MM.1S (cell line): Measurements from ENCODE around the gene RABEP2.
"Not testable (repeated sequence)": the region's sequence is repeated elsewhere in the genome, so short reads cannot be mapped to it uniquely, and the experiment has no call there.

ENCODE experiments used
- DNase-seq: peaks from one replicate; pipeline ENCODE4 v3.0.0-alpha.2; 2015
- H2AFZ ChIP-seq: fragments of 300-600 bp; sonication (generic); 2 replicates; pipeline ENCODE4 v1.6.0; 2016; ENCODE audit warnings: antibody characterized with exemption, low read length
- H3F3A ChIP-seq: fragments of 300-600 bp; sonication (generic); 2 replicates; pipeline ENCODE4 v1.6.1; 2016; ENCODE audit warnings: mild to moderate bottlenecking, antibody characterized with exemption, low read length, moderate library complexity, mixed read lengths; ENCODE audit not compliant: insufficient read depth
- H3K27ac ChIP-seq: fragments of 300-600 bp; sonication (generic); 2 replicates; pipeline ENCODE4 v1.5.1; 2016; ENCODE audit warnings: mild to moderate bottlenecking, low read length
- H3K27me3 ChIP-seq: fragments of 300-600 bp; sonication (generic); replicated peaks from 2 replicates; pipeline ENCODE4 v1.6.0; 2016; ENCODE audit warnings: low read length; ENCODE audit not compliant: insufficient read depth
- H3K36me3 ChIP-seq: fragments of 300-600 bp; sonication (generic); replicated peaks from 2 replicates; pipeline ENCODE4 v1.6.1; 2016; ENCODE audit warnings: mild to moderate bottlenecking, low read length, mixed read lengths; ENCODE audit not compliant: insufficient read depth
- H3K4me1 ChIP-seq: fragments of 300-600 bp; sonication (generic); 2 replicates; pipeline ENCODE4 v1.6.1; 2016; ENCODE audit warnings: low read length, mixed read lengths
- H3K4me2 ChIP-seq: fragments of 300-600 bp; sonication (generic); 2 replicates; pipeline ENCODE4 v1.6.0; 2016; ENCODE audit warnings: low read depth, low read length
- H3K4me3 ChIP-seq: fragments of 300-600 bp; sonication (generic); 2 replicates; pipeline ENCODE4 v1.5.1; 2016; ENCODE audit warnings: low read length, mixed read lengths
- H3K79me2 ChIP-seq: fragments of 300-600 bp; sonication (generic); 2 replicates; pipeline ENCODE4 v1.6.1; 2016; ENCODE audit warnings: mixed run types, low read length, mixed read lengths
- H3K9ac ChIP-seq: fragments of 300-600 bp; sonication (generic); 2 replicates; pipeline ENCODE4 v1.6.1; 2016; ENCODE audit warnings: low read length, mixed read lengths
- H3K9me2 ChIP-seq: fragments of 300-600 bp; sonication (generic); replicated peaks from 2 replicates; pipeline ENCODE4 v1.6.1; 2016; ENCODE audit warnings: mild to moderate bottlenecking, low read length, mixed read lengths; ENCODE audit not compliant: insufficient read depth
- H3K9me3 ChIP-seq: fragments of 300-600 bp; sonication (generic); replicated peaks from 2 replicates; pipeline ENCODE4 v1.6.1; 2016; ENCODE audit warnings: mild to moderate bottlenecking, low read length, mixed read lengths; ENCODE audit not compliant: insufficient read depth
- H4K20me1 ChIP-seq: fragments of 300-600 bp; sonication (generic); 2 replicates; pipeline ENCODE4 v1.6.1; 2016; ENCODE audit warnings: mild to moderate bottlenecking, low read length, moderate library complexity, mixed read lengths; ENCODE audit not compliant: insufficient read depth
- EZH2 ChIP-seq: fragments of 300-600 bp; sonication (generic); optimal IDR thresholded peaks from 2 replicates; pipeline ENCODE3; 2017; ENCODE audit warnings: low read depth, mild to moderate bottlenecking, antibody characterized with exemption, low read length, mixed read lengths
- EZH2phosphoT487 ChIP-seq: fragments of 300-600 bp; sonication (generic); IDR thresholded peaks from 2 replicates; pipeline ENCODE4 v1.6.1; 2018; ENCODE audit warnings: antibody characterized with exemption, low read length
- TF ChIP-seq, protein P1 (sequence below): fragments of 300-600 bp; sonication (generic); IDR thresholded peaks from 2 replicates; pipeline ENCODE4 v1.5.1; 2016; ENCODE audit warnings: antibody characterized with exemption, low read length, mixed read lengths

Gene RABEP2

GRCh38 chr16:28950648-28951409, 25.8 kb upstream of the RABEP2 start, which contains the start of gene NFATC2IP:
Gene NFATC2IP, plus strand, starts transcription at chr16:28950937. Its CDS starts 75 bp downstream, at chr16:28951012.
- H3K4me3 ChIP-seq, result peak within 1 kb of the TSS; percentile 81
- TF ChIP-seq, protein P1, sequence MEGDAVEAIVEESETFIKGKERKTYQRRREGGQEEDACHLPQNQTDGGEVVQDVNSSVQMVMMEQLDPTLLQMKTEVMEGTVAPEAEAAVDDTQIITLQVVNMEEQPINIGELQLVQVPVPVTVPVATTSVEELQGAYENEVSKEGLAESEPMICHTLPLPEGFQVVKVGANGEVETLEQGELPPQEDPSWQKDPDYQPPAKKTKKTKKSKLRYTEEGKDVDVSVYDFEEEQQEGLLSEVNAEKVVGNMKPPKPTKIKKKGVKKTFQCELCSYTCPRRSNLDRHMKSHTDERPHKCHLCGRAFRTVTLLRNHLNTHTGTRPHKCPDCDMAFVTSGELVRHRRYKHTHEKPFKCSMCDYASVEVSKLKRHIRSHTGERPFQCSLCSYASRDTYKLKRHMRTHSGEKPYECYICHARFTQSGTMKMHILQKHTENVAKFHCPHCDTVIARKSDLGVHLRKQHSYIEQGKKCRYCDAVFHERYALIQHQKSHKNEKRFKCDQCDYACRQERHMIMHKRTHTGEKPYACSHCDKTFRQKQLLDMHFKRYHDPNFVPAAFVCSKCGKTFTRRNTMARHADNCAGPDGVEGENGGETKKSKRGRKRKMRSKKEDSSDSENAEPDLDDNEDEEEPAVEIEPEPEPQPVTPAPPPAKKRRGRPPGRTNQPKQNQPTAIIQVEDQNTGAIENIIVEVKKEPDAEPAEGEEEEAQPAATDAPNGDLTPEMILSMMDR, result no peak
- TF ChIP-seq EZH2 (no peak), EZH2phosphoT487 (no peak)
- H3K79me2 ChIP-seq, result peaks cover 44% of the 10 kb centered on the region
- H3K4me2 ChIP-seq, result peak within 1 kb of the TSS; percentile 95
- peak within 1 kb of the TSS; percentile 29; the same call in 1 of the 2 replicates for H3K27ac ChIP-seq
- no peaks in the 10 kb centered on the region for H3K9me2 ChIP-seq
- H3K9ac ChIP-seq, result peak within 1 kb of the TSS; percentile 89
- peaks cover 9% of the 10 kb centered on the region for H3K4me1 ChIP-seq
- no peaks in the 10 kb centered on the region for H4K20me1 ChIP-seq
- H3K27me3 ChIP-seq, result no peaks in the 10 kb centered on the region
- H3K36me3 ChIP-seq, result peaks cover 7% of the 10 kb centered on the region; the same call in 1 of the 2 replicates
- no peaks in the 10 kb centered on the region for H3K9me3 ChIP-seq
- peak within 1 kb of the TSS; percentile 91 for H2AFZ ChIP-seq
- peak; percentile 100 for DNase-seq
- H3F3A ChIP-seq, result no peaks in the 10 kb centered on the region

GRCh38 chr16:28946681-28947080, 21.6 kb upstream of the RABEP2 start:
- Histone ChIP-seq H3K4me1 (0 out of 2 replicates have a peak, but pooled peaks cover 5% of the 10 kb centered on the region), H2AFZ (no peak overlapping the region), H3K79me2 (peaks cover 8% of the 10 kb centered on the region), H3K4me2 (no peak overlapping the region), H3F3A (no peaks in the 10 kb centered on the region), H4K20me1 (no peaks in the 10 kb centered on the region), H3K4me3 (no peak overlapping the region), H3K27ac (no peak overlapping the region), H3K27me3 (no peaks in the 10 kb centered on the region), H3K9ac (no peak overlapping the region), H3K36me3 (no peaks in the 10 kb centered on the region), H3K9me2 (no peaks in the 10 kb centered on the region), H3K9me3 (no peaks in the 10 kb centered on the region)
- TF ChIP-seq EZH2phosphoT487, result no peak
- TF ChIP-seq, protein P1, result no peak
- TF ChIP-seq EZH2, result no peak
- DNase-seq, result no peak

- 0 out of 2 replicates have a peak, but pooled peaks cover 4% of the 10 kb centered on the region for H3K4me1 ChIP-seq
- no peak overlapping the region for H3K4me2 ChIP-seq
- no peak for DNase-seq
- peaks cover 6% of the 10 kb centered on the region; the same call in 1 of the 2 replicates for H3K27me3 ChIP-seq
- H3F3A ChIP-seq, result no peaks in the 10 kb centered on the region
- no peaks in the 10 kb centered on the region for H3K36me3 ChIP-seq
- no peaks in the 10 kb centered on the region for H3K79me2 ChIP-seq
- H2AFZ ChIP-seq, result no peak overlapping the region
- H3K4me3 ChIP-seq, result no peak overlapping the region
- no peak overlapping the region for H3K9ac ChIP-seq
- H3K9me3 ChIP-seq, result no peaks in the 10 kb centered on the region
- H3K27ac ChIP-seq, result no peak overlapping the region
- no peak for TF ChIP-seq EZH2phosphoT487
- no peak for TF ChIP-seq EZH2
- TF ChIP-seq, protein P1, result no peak
- no peaks in the 10 kb centered on the region for H4K20me1 ChIP-seq
- no peaks in the 10 kb centered on the region for H3K9me2 ChIP-seq
Observed at GRCh38 chr16:28943281-28943680, 18.2 kb upstream of the RABEP2 start.

DNA sequence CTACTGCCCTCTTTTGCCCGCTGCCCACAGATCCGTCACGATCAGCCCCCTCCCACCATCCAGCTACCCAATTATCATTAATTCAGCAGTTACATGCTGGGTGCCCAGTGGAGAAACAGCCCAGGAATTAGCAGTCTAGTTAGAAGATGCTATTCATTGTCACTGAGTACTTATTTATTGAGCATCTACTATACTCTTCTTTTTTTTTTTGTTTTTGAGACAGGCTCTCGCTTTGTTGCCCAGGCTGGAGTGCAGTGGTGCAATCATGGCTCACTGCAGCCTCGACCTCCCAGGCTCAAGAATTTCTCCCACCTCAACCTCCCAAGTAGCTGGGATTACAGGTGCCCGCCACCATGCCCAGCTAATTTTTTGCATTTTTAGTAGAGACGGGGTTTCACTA, 14.8 kb upstream of the RABEP2 start:
- H3F3A ChIP-seq, H3K27ac ChIP-seq, H2AFZ ChIP-seq, H3K36me3 ChIP-seq, H3K9ac ChIP-seq, H3K9me3 ChIP-seq, H3K4me1 ChIP-seq, H3K4me2 ChIP-seq, H3K79me2 ChIP-seq, DNase-seq, H3K27me3 ChIP-seq, H3K9me2 ChIP-seq, H3K4me3 ChIP-seq, H4K20me1 ChIP-seq: not testable (repeated sequence)
